Central memory CD8-positive, alpha-beta T cell (primary cell): ENCODE data around the gene DMAP1.
A peak's percentile ranks its signal among the peaks of the same experiment; 100 is the strongest.
"Not testable (repeated sequence)": the region's sequence is repeated elsewhere in the genome, so short reads cannot be mapped to it uniquely, and the experiment has no call there.

Experiments
- ATAC-seq: fragments of 150-1000 bp; cut with Tn5 transposase; replicated peaks from 2 replicates; pipeline ENCODE4 v1.10.0; 2022; ENCODE audit warnings: mild to moderate bottlenecking, moderate FRiP score, moderate number of reproducible peaks; ENCODE audit not compliant: poor library complexity, severe bottlenecking; ENCODE audit errors: extremely low read depth
- DNase-seq, 2 donors: peaks; one replicate each; pipeline ENCODE4 v3.0.0; 2021; ENCODE audit warnings: low spot score in 2 of 2
- H3K27ac Mint-ChIP-seq: one replicate; pipeline ENCODE4 v1.8.0; 2022; ENCODE audit warnings: low read depth, mild to moderate bottlenecking, moderate library complexity, mixed read lengths
- H3K27me3 Mint-ChIP-seq: one replicate; pipeline ENCODE4 v1.8.0; 2022; ENCODE audit warnings: mixed read lengths
- H3K36me3 Mint-ChIP-seq: one replicate; pipeline ENCODE4 v1.8.0; 2022; ENCODE audit warnings: mild to moderate bottlenecking, moderate library complexity, mixed read lengths; ENCODE audit not compliant: insufficient read depth
- H3K4me1 Mint-ChIP-seq: one replicate; pipeline ENCODE4 v1.8.0; 2022; ENCODE audit warnings: mixed read lengths
- H3K4me3 Mint-ChIP-seq: one replicate; pipeline ENCODE4 v1.8.0; 2022; ENCODE audit warnings: mild to moderate bottlenecking, moderate library complexity, mixed read lengths
- H3K9me3 Mint-ChIP-seq: one replicate; pipeline ENCODE4 v1.8.0; 2022; ENCODE audit warnings: mixed read lengths

Gene DMAP1, protein sequence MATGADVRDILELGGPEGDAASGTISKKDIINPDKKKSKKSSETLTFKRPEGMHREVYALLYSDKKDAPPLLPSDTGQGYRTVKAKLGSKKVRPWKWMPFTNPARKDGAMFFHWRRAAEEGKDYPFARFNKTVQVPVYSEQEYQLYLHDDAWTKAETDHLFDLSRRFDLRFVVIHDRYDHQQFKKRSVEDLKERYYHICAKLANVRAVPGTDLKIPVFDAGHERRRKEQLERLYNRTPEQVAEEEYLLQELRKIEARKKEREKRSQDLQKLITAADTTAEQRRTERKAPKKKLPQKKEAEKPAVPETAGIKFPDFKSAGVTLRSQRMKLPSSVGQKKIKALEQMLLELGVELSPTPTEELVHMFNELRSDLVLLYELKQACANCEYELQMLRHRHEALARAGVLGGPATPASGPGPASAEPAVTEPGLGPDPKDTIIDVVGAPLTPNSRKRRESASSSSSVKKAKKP

DNA sequence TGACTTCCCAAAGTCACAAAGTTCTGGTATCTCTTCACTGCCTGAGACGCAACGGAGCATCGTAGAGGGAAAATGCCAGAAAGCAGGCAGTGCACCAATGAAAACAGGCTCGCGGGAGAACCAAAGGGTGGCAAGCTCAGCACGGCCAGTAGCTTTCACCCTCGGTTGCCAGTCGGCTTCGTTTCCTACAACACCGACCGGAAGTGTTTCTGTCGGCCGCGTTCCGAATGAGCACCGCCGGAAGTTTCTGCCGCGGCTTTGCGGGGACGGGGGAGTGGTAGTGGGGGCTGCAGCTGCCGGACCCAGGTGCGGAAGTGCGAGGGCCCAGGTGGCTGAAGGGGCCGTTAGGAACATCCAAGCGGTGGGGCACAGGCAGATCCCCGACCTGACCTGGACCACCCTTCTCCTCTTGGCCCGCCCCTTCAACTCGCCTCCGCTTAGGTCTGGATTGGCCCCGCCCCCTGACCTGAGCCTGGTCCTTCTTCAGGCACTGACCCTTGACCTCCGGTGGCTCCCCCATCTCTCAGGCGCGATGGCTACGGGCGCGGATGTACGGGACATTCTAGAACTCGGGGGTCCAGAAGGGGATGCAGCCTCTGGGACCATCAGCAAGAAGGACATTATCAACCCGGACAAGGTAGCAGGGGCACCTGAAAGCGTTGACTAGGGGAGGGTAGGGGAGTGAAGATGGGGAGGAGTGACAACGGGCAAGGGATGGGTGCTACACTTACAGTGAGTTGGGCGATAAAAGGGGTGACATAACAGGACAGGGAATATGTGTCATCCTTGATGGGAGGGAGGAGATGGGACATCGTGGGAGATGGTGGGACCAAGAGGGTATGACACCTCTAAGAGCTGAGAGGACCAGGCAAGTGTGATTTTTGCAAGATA lies at the start of gene DMAP1:
DMAP1 (plus strand) TSS at position 250 of the 891 bp plus-strand sequence; CDS start at position 533, 283 bp downstream.
- H3K4me3 Mint-ChIP-seq = peak within 1 kb of the TSS; percentile 83
- DNase-seq = peak; percentile 82 to 91
- peak within 1 kb of the TSS; percentile 93 for H3K27ac Mint-ChIP-seq
- H3K27me3 Mint-ChIP-seq = no peaks in the 10 kb centered on the region
- ATAC-seq = peak; percentile 84
- H3K9me3 Mint-ChIP-seq = no peaks in the 10 kb centered on the region
- peaks cover 9% of the 10 kb centered on the region for H3K36me3 Mint-ChIP-seq
- peaks cover 52% of the 10 kb centered on the region for H3K4me1 Mint-ChIP-seq

DNA sequence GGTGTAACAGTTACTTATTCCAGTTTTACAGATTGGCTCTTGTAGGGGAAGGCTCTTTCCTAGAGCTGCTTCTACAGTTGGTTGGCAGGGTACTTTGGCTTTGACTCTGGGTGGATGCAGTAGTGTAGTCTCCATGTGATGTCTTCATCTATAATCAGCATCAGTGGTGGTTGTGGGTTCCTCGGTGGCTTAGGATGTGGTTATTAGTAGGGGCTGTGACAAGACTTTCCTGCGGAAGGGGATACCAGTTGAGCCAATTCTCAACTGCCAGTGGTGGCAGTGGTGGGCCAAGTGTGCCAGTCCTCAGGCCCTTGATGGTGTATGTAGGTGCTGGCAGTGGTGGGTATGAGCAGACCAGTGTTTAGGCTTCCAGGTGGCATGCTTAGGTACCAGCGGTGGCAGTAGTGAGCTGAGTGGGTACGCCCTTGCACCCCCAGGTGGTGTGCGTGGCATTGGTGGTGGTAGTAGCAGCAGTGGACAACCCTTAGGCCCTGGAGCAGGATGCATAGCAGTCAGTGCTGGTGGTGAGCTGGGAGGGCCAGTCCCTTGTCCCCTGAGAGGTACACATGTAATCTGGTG lies 44.7 kb upstream of the DMAP1 start:
- no peak for DNase-seq
- H3K9me3 Mint-ChIP-seq = peaks cover 9% of the 10 kb centered on the region

DNA sequence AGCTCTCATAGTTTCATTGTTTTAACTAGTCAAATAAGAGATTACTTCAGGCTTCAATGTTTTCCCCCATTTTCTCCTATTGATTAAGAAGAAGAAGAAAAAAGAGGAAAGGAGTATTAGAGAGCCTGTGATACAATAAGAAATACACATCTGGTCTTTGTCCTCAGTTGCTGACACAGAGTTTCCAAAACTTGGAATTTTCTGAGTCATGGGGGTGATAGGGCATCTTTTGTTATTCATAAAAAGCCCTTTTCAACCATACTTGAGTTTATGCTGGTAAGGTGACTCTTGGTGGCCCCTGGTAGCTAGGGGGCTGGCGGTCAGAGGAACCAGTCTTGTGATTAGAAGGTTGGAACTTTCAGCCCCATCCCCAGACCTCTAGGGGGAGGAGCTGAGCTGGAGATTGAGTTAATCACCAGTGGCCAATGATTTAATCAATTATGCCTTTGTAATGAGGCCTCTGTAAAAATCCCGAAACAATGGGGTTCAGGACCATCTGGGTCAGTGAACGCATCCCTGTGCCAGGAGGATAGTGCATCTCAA lies 42.9 kb upstream of the DMAP1 start:
- DNase-seq (no peak), ATAC-seq (no peak)
- Mint-ChIP-seq H3K36me3 (no peaks in the 10 kb centered on the region), H3K9me3 (peaks cover 9% of the 10 kb centered on the region), H3K27me3 (peaks cover 68% of the 10 kb centered on the region), H3K4me3 (no peak overlapping the region), H3K4me1 (peaks cover 8% of the 10 kb centered on the region), H3K27ac (no peak overlapping the region)

More for the DNA sequence above, 44.7 kb upstream of the DMAP1 start:
- no peak for ATAC-seq
- Mint-ChIP-seq H3K4me3 (no peak overlapping the region), H3K36me3 (no peaks in the 10 kb centered on the region), H3K27ac (no peak overlapping the region), H3K27me3 (peaks cover 67% of the 10 kb centered on the region), H3K4me1 (peaks cover 8% of the 10 kb centered on the region)

DNA sequence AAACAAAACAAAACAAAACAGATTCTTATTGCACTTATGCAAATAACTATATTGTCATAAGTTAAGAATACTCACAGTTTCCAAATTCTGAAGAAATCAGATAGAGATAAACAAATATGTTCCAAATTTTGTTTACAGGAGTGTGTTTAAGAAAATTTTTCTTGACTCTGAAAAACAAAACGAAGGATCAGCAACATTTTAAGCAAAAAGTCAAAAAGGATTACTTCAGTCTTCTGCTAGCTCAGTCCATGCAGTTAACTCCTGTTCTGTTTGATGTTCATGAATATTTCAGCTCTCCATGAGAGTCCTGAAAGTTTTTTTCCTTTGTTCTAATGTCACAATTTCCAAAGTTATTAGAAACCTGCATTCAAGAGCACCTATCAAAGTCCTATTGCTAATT lies 38.6 kb upstream of the DMAP1 start:
- H3K36me3 Mint-ChIP-seq = no peaks in the 10 kb centered on the region
- H3K9me3 Mint-ChIP-seq = no peaks in the 10 kb centered on the region
- H3K4me3 Mint-ChIP-seq = no peak overlapping the region
- ATAC-seq (no peak), DNase-seq (no peak)
- no peaks in the 10 kb centered on the region for H3K4me1 Mint-ChIP-seq
- peaks cover 36% of the 10 kb centered on the region for H3K27me3 Mint-ChIP-seq
- H3K27ac Mint-ChIP-seq = no peak overlapping the region

DNA sequence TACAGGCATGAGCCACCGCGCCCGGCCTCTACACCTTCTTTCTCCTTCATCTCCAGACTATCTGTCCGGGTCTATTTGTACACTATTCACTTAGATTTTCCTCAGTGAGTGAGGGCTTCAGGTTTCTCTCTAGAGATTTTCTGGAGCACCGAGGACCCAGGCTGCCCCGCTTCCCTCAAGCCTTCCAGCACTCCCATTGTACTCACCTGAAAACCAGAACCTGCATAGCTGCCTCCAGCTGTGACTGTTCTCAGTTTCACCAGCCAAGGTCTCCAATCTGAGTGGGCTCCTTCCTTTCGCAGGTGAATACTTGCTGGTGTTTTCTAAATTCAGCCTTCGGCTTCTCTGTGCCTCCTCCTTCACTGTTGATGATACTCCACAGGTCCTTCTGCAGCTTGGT lies 12.9 kb upstream of the DMAP1 start:
- no peak overlapping the region for H3K27ac Mint-ChIP-seq
- no peak overlapping the region for H3K4me3 Mint-ChIP-seq
- H3K9me3 Mint-ChIP-seq = no peaks in the 10 kb centered on the region
- ATAC-seq = no peak
- H3K36me3 Mint-ChIP-seq = no peaks in the 10 kb centered on the region
- H3K27me3 Mint-ChIP-seq = peaks cover 22% of the 10 kb centered on the region
- no peak for DNase-seq
- H3K4me1 Mint-ChIP-seq = no peaks in the 10 kb centered on the region

DNA sequence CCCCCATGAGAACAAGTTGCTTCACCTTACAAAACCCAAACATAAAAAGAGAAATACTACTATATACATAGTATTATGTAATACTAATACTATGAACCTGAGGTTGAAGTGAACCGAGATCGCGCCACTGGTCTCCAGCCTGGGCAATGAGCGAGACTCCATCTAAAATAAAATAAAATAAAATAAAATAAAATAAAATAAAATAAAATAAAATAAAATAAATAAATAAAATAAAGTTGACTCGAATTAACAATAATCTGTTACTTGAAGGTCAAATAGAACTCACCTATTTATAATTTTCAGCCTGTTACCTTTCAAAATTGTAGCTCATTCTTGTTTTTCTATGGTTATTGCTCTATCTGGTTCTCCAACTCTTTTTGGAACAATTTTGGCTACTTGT lies 6.7 kb upstream of the DMAP1 start:
- ATAC-seq, H3K4me3 Mint-ChIP-seq, H3K9me3 Mint-ChIP-seq: not testable (repeated sequence)

DNA sequence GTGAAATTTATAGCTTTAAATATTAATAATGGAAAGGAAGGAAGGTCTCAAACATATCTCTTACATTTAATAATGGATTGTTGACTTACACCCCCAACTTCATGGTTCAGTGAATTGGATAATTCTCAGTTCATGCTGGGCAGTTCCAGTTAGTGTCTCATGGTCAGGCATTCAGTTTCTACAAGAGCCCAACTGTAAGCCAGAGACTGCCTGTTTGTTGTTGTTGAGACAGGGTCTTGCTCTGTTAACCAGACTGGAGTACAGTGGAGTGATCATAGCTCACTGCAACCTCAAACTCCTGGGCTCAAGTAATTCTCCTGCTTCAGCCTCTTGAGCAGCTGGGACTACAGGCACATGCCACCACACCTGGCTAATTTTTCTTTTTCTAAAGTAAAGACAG lies 5.0 kb upstream of the DMAP1 start:
- DNase-seq (no peak), ATAC-seq (no peak)
- H3K27me3 Mint-ChIP-seq = no peaks in the 10 kb centered on the region
- H3K27ac Mint-ChIP-seq = no peak overlapping the region
- H3K36me3 Mint-ChIP-seq = no peaks in the 10 kb centered on the region
- H3K9me3 Mint-ChIP-seq = no peaks in the 10 kb centered on the region
- H3K4me3 Mint-ChIP-seq = no peak overlapping the region
- H3K4me1 Mint-ChIP-seq = peaks cover 17% of the 10 kb centered on the region

More for the DNA sequence above, 6.7 kb upstream of the DMAP1 start:
- H3K27me3 Mint-ChIP-seq, H3K36me3 Mint-ChIP-seq, H3K27ac Mint-ChIP-seq, DNase-seq, H3K4me1 Mint-ChIP-seq: not testable (repeated sequence)

DNA sequence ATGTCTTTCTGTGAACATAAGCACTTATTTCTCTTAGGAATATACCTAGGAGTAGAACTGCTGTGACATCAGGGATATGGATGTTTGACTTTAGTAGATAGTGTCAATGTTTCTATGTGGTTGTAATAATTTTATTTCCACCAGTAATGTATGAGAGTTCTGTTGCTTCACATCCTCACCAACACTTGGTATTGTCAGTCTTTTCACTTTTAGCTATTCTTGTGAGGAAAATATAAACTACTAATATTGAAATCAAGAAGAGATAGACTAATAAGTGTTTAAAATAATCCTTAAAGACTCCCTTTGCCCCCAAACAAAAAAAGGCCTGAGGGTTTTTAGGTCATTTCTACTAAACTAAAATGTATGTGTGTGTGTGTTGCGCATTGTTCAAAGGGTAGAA lies 2.7 kb upstream of the DMAP1 start:
- H3K36me3 Mint-ChIP-seq = no peaks in the 10 kb centered on the region
- DNase-seq (no peak), ATAC-seq (no peak)
- no peak overlapping the region for H3K27ac Mint-ChIP-seq
- peaks cover 39% of the 10 kb centered on the region for H3K4me1 Mint-ChIP-seq
- no peaks in the 10 kb centered on the region for H3K27me3 Mint-ChIP-seq
- no peak overlapping the region for H3K4me3 Mint-ChIP-seq
- H3K9me3 Mint-ChIP-seq = no peaks in the 10 kb centered on the region

DNA sequence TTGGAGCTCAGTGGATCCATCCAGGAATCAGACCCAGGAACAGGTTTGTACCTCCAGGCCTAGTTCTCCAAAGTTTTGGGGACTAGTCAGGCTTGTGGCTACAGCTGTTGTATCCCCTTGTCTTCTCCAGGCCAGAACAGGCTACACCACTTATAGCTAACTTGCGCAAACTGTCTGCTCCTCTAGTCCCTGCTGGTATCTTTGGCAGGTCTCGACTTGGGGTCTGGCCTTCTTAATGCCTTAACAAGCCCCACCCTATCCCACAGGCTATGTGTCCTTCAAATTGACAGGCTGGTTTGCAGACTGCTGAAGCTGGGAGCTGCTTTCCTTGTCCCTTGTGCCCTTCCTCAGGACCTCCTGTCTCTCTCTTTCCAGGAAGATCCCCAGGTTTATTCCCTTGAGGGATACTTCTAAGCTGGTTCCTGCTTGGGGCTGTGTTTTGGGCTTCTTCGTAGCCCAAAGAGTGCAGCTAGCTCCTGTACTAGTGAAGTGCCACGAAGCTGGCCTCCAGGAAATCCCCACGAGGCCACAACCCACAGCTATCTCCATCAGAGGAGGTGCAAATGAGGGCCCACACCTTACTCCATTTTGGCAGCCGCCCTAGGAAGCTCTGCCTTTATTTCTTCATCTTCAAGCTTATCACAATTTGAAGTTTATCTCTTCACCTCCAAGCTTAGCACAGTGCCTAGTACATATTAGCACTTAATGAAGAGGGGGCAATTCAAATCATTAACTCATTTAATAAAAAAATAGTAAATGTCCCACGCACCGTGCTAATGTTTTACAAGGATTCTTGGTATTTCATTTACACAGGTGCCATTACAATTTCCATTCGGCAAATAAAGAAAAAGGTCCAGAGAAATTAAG lies 683 bp upstream of the DMAP1 start:
- peak in 1 of 2 donors; percentile 26 for DNase-seq
- peak overlapping the region; percentile 93 for H3K27ac Mint-ChIP-seq
- H3K9me3 Mint-ChIP-seq = no peaks in the 10 kb centered on the region

DNA sequence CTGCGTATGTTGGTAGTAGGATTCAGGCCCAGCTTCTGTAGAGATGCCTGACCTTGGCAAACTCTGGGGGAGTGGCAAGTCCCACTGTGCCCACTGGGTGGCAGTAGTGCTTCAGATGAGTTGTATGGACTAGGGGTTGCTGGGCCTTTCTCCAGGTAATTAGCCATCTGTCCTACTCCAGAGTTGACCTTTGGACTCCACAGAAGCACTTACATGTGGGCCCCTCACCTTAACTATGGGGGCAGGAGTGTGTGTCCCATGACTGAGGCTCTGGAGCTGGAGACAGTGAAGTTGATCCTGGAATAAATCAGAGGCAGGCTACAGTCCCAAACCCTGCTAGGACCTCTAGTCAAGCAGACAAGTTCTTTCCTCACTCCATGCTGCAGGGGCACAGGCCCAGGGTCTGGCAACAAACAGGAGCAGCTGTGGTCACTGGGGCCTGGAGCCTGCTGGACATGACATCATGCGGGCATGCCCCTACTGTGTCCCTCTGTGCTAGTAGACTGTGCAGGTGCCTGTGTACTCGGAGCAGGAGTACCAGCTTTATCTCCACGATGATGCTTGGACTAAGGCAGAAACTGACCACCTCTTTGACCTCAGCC lies 4.6 kb downstream of the DMAP1 start:
- peak; percentile 48 for ATAC-seq
- H3K4me1 Mint-ChIP-seq = peaks cover 38% of the 10 kb centered on the region
- DNase-seq = peak; percentile 52 to 54
- H3K27me3 Mint-ChIP-seq = no peaks in the 10 kb centered on the region
- no peak overlapping the region for H3K27ac Mint-ChIP-seq
- H3K4me3 Mint-ChIP-seq = no peak overlapping the region
- H3K36me3 Mint-ChIP-seq = peaks cover 22% of the 10 kb centered on the region
- H3K9me3 Mint-ChIP-seq = no peaks in the 10 kb centered on the region

More for the DNA sequence above, 683 bp upstream of the DMAP1 start:
- peak; percentile 69 for ATAC-seq
- Mint-ChIP-seq H3K27me3 (no peaks in the 10 kb centered on the region), H3K4me1 (peaks cover 51% of the 10 kb centered on the region), H3K36me3 (peaks cover 7% of the 10 kb centered on the region), H3K4me3 (peak overlapping the region; percentile 83)

DNA sequence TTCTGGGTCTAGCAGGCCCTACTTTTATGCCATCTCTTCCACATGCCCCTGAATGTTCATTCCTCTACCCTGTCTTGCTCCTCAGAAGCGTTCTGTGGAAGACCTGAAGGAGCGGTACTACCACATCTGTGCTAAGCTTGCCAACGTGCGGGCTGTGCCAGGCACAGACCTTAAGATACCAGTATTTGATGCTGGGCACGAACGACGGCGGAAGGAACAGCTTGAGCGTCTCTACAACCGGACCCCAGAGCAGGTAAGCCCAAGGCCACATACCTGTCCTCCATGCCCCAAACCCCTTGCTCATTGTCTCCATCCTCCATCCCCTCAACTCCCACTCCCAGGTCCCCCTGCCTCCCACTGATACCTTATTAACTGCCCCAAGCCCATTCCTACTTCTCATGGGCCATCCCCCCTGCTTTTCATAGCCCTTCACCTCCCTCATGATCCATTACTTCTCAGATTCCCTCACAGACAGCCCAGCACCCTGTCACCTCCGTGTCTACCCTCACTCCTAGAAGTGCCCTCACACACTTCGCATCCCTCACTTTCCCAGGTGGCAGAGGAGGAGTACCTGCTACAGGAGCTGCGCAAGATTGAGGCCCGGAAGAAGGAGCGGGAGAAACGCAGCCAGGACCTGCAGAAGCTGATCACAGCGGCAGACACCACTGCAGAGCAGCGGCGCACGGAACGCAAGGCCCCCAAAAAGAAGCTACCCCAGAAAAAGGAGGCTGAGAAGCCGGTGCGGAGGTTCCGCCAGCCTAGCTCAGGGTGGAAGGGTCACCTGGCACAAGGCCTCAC lies 5.4 kb downstream of the DMAP1 start:
- Mint-ChIP-seq H3K27me3 (no peaks in the 10 kb centered on the region), H3K4me3 (no peak overlapping the region), H3K27ac (no peak overlapping the region), H3K4me1 (peaks cover 33% of the 10 kb centered on the region), H3K36me3 (peaks cover 22% of the 10 kb centered on the region), H3K9me3 (no peaks in the 10 kb centered on the region)
- DNase-seq (no peak), ATAC-seq (no peak)
